ENCODE results near the gene WDR31.
"Not testable (repeated sequence)": the region's sequence is repeated elsewhere in the genome, so short reads cannot be mapped to it uniquely, and the experiment has no call there.

The WDR31 gene

DNA sequence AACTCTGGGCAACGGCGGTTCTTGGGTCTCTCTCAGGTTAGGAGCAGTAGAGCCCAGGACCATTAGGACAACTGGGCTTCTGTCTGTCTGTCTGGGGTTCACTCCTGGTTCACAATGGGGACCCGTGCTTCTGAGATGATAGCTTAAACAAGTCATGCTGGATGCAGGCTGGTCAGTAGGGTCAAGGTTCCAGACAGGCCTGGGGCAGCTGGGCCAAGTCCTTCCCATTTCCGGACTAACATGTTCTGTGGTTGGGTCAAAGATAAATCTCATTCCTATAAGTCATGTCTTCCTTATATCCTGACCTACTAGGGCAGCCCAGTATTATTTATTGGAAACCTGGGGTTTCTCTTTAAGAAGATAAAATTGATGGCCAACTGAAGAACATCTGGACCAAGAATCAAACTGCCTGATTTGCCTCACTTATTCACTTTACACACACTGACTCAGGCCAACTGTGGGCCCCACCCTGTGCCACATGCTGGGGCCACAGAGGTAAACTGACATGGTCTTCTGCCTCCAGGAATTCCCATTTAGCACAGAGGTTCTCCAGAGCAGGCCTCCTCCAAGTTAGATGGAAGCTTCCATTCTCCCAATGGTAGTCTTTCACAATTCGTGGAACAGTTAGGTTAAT lies 28.4 kb upstream of the WDR31 start:
- no peak for DNase-seq

- not testable (repeated sequence) for DNase-seq
These were observed 25.6 kb upstream of the WDR31 start for GRCh38 chr9:113365652-113366051.

DNA sequence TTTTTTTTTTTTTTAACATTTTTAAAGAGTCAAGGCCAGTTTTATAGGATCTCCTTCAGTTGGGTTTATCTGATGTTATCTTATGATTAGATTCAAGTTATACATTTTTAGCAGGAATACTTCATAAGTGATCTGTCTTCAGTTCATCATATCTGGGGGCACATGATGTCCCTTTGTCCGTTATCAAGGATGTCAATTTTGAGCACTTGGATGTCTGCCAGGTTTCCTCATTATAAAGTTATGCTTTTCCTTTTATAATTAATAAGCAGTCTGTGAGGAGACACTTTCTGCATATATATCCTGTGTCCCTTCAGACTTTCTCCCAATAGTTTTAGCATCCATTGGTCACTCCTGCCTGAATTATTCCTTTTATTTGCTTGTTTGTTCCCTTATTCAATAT lies 24.9 kb upstream of the WDR31 start:
- no peak for DNase-seq

GRCh38 chr9:113363336-113363735 lies 23.3 kb upstream of the WDR31 start:
- DNase-seq = no peak

DNA sequence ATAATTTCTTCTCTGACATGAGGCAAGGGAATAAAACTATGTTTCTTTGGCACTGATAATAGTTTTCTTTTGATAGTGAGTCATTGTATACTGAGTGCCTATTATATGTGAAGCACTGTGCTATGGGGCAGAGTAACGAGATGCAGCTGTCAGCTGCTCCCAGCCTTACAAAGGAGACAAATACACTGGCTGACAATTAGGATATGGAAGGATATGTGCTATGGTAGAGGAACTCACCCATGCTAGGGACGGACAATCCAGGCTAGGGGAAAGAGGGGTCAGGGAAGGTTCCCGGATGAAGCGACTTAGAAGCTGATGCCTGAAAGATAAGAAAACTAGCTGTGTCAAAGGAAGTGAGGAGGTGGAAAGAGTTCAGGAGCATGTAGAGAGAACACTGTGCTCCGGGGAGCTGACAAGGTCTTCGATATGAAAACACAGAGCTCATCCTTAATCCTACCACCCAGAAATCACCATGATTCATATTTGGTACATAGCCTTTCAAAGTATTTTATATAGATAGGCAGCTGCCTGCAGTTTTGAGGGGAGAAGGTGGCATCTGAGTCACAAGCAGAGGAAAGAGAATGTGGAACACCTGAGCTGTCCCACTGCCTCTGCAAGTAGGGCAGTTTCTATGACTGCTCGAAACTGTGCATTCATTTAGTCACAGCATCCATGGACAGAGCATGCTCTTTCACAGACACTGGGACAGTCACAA lies 21.4 kb upstream of the WDR31 start:
- peak; percentile 10 for DNase-seq

- DNase-seq = no peak
These were observed 20.3 kb upstream of the WDR31 start for GRCh38 chr9:113360242-113360842.

- DNase-seq = no peak
These were observed 19.3 kb upstream of the WDR31 start for GRCh38 chr9:113359385-113359784.

- no peak for DNase-seq
These were observed 16.7 kb upstream of the WDR31 start for GRCh38 chr9:113356686-113357292.

DNA sequence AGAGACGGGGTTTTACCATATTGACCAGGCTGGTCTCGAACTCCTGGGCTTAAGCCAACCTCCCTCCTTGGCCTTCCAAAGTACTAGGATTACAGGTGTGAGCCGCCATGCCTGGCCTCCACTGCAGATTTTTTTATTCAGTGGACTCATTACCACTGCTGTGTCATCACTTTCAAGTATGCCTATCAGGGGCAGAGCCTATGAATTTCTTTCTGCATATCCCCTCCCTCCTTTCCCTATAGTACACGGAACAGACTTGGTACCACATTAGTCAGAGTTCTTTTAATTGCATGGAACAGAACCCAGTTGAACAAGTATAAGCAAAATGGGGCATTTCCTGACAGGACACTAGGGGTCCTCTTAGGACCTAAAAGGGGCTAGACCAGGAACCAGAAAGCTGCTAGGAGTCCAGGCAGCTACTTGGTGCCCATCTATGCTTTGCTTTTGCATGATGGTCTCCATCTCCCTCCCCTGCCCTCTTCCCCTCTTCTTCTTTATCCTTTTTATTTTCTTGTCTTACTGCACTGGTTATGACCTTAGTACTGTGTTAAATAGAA lies 15.0 kb upstream of the WDR31 start:
- no peak for DNase-seq

- no peak for DNase-seq
These were observed 12.3 kb upstream of the WDR31 start for GRCh38 chr9:113352411-113352810.

GRCh38 chr9:113352006-113352405 lies 11.9 kb upstream of the WDR31 start:
- no peak for DNase-seq

DNA sequence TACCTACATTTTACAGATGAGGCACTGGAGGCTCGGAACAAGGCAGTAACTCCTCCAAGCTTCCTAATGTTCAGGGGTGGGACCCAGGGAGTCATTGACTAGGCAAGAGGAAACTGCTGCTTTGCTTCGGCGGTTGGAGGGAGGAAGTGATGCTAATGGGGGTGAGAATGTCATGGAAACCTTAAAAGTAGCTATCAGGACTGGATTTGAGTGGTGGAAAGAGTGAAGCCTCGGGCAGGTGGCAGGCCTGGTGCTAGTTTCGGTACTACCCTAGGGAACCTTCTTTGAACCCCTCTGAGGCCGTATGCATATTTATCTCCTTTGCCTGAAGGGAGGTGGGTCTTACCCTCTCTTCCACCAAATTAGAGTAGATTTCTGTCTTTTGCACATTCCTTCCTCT lies 10.9 kb upstream of the WDR31 start:
- DNase-seq = no peak

DNA sequence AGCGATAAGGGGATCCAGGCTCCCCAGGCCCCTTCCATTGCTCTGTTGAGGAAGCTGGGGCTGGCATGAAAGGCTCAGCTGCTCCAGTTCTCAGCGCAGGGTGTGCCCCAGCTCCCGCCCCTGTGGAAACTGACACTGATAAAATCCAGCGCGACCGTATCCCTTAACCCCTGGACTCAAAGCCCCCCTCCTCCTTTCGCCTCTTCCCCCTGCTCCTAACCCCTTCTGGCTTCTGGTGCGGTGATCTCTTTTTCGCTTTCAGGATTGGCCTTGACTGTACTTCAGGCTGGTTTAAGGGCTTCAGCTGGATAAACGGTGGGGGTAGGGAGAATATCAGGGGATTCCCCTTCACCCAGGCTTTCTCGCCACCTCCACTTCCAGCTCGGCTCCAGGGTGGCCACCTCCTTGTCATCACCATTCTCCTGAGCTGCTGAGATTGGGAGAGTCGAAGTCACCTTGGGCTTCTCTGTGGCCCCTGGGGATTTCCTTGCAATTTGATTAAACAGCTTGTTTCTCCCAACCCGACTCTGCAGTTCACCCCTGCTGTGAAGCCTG lies 10.1 kb upstream of the WDR31 start:
- DNase-seq = no peak

DNA sequence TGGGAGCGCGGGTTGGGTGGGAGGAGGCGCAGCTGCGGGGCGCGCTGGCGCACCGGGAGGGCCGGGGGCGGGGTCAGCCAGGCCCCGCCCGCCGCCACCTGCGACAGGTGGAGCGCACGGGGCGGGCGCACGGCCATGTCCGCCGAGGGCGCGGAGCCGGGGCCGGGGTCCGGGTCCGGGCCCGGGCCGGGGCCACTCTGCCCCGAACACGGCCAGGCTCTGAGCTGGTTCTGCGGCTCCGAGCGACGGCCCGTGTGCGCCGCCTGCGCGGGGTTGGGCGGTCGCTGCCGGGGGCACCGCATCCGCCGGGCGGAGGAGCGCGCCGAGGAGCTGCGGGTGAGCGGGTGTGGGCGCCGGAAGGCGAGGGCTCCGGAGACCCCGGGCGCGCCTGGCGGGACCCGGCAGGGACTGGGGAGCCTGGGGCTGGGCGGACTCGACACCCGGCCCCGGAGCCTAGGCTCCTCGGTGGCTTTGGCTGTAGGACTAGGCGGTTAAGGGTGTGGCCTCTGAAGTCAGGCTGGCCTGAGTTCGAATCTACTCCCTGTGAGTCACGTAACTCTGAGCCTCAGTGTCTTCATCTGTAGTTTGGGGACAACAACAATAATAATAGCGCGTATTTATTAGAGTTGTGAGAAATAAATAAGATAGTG lies 9.5 kb upstream of the WDR31 start, which contains the start of gene BSPRY:
BSPRY (plus strand) TSS at position 97 of the 650 bp plus-strand sequence; CDS start at position 136, 39 bp downstream.
- no peak for DNase-seq

GRCh38 chr9:113349066-113349444 lies 9.0 kb upstream of the WDR31 start:
- no peak for DNase-seq

DNA sequence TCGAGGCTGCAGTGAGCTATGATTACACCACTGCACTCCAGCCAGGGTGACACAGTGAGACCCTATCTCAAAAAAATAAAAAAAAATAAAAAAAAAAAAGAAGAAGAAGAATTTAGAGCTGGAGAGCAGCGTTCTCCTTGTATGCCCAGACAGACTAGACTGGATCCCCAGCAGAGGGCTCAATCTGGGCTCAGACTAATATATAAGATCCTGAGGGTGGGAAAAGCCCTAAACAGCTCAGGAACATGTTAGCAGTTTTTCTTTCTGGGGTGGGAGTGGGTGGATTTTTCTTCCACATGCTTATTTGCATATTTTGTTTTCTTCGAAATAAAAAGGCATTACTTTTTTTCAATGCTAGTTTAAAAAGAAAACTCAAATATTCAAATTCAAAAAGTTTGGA lies 8.4 kb upstream of the WDR31 start:
- no peak for DNase-seq

DNA sequence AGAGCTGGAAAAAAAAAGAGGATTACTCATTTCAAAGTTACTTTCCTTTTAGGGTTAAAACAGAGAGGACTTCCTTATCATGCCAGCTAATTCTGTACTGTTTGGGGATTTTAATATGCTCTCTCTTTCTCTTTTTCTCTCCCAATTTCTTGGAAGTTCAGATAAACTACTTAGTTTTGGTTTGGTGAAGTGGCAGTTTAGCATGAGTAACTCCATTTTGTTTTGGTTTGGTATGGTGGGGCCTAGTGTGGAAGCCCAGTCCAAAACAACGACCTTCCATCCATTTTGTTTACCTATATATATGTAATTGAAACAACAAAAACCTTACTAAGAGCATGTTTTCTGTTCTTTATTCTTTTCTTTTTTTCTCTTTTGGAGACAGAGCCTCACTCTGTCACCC lies 5.6 kb upstream of the WDR31 start:
- no peak for DNase-seq

- DNase-seq = no peak
These were observed 5.1 kb upstream of the WDR31 start for GRCh38 chr9:113345190-113345589.

GRCh38 chr9:113343732-113344231 lies 3.7 kb upstream of the WDR31 start:
- peak; percentile 88 for DNase-seq

DNA sequence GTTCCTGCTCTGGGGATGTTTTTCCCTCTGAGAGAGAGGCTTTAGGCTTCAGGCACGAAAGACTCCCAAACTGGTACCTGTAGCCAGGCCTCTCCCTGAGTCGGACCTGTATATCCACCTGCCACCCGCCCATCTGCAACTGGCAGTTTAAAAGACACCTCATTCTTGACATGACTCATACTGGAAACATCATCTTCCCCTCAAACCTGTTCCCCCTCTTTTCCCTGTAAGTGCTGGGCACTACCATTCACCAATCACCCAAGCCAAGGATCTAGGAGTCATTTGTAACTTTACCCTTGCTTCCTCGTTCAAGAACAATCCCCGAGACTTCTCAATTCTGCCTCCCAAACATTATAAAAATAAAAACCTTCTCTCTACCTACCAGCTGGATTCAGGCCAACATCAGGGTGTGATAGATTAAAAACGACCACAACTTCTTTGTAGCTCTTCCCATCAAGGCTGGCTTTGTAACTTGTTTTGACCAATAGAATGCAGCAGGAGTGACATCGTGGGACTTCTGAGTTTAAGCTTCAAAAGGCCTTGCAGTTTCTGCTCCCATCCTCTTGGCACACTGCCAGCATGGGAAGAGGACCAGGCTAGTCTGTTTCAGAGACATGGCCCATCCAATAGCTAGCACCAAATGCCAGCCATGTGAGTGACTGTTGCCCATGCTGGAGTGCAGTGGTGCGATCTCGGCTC lies 1.8 kb upstream of the WDR31 start:
- DNase-seq = no peak

DNA sequence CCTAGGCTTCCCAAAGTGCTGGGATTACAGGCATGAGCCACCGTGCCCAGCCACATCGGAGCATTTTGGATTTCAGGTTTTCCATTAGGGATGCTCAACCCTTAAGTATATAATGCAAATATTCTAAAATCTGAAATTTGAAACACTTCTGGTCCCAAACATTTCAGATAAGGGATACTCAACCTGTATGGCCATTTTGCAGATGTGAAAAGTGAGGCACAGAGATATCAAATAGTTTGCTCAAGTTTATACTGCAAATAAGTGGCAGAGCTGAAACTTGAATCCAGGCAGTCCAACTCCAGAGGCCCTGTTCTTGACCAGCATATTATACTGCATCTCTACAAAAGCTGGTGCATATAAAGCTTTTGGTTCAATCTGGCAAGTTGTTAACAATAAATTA lies 2.4 kb downstream of the WDR31 start:
- DNase-seq = no peak

DNA sequence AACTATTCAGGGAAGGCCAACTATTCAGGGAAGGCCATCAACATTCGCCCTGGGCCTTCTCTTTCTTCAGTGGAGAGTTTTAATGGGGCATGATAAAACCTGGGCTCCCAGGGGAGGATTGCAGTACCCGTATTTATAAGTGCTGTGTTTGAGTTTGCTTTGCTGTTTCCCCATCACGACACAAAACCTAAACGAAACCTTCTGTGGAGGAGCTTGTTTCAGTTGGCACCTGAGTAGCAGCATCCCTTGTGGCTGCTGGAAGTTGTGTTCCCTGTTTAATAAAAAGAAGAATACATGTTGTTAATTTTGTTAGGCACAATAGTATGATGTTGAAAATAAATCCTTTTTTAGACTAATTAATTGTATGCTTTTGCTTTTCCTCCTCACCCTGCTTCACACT lies 8.3 kb downstream of the WDR31 start:
- DNase-seq = no peak
